ENCODE results near the gene GPR176.

Gene GPR176

GRCh38 chr15:39782441-39783138 lies 137.5 kb downstream of the GPR176 start, which contains the start of gene FSIP1:
Gene FSIP1, minus strand, starts transcription at chr15:39782841. Its CDS starts 6,317 bp downstream, at chr15:39776524.
- DNase-seq (ENCODE audit: low read depth in 2 of 2) = peak; percentile 88 to 94

GRCh38 chr15:39781967-39782302 lies 138.1 kb downstream of the GPR176 start:
- DNase-seq (ENCODE audit: low read depth in 2 of 2) = no peak

- no peak for DNase-seq (ENCODE audit: low read depth in 2 of 2)
These were observed 138.7 kb downstream of the GPR176 start for GRCh38 chr15:39781147-39781966.

- DNase-seq (ENCODE audit: low read depth in 2 of 2) = no peak
These were observed 142.0 kb downstream of the GPR176 start for GRCh38 chr15:39778021-39778420.

GRCh38 chr15:39777496-39777895 lies 142.6 kb downstream of the GPR176 start:
- no peak for DNase-seq (ENCODE audit: low read depth in 2 of 2)

GRCh38 chr15:39776068-39776467 lies 144.0 kb downstream of the GPR176 start:
- DNase-seq (ENCODE audit: low read depth in 2 of 2) = no peak

- DNase-seq (ENCODE audit: low read depth in 2 of 2) = no peak
These were observed 145.3 kb downstream of the GPR176 start for GRCh38 chr15:39774688-39775267.

GRCh38 chr15:39770748-39771689 lies 149.0 kb downstream of the GPR176 start:
- DNase-seq (ENCODE audit: low read depth in 2 of 2) = no peak

GRCh38 chr15:39767921-39768320 lies 152.1 kb downstream of the GPR176 start:
- no peak for DNase-seq (ENCODE audit: low read depth in 2 of 2)

GRCh38 chr15:39761006-39761405 lies 159.1 kb downstream of the GPR176 start:
- no peak for DNase-seq (ENCODE audit: low read depth in 2 of 2)

GRCh38 chr15:39756806-39757522 lies 163.1 kb downstream of the GPR176 start:
- DNase-seq (ENCODE audit: low read depth in 2 of 2) = peak in 1 of 2 donors; percentile 12

- no peak for DNase-seq (ENCODE audit: low read depth in 2 of 2)
These were observed 167.1 kb downstream of the GPR176 start for GRCh38 chr15:39752991-39753390.

- no peak for DNase-seq (ENCODE audit: low read depth in 2 of 2)
These were observed 167.8 kb downstream of the GPR176 start for GRCh38 chr15:39752246-39752645.
